Mesenchymal stem cell (in vitro differentiated cells and primary cell): Measurements from ENCODE around the gene AVEN.

ENCODE experiments used
- DNase-seq: peaks from one replicate; pipeline ENCODE4 v3.0.0-alpha.2; 2013
- H2AFZ ChIP-seq: one replicate; pipeline ENCODE4 v1.6.1; 2013; ENCODE audit warnings: low read depth, mild to moderate bottlenecking, control low read depth, inconsistent platforms, low read length, moderate library complexity
- H2AK5ac ChIP-seq: 2 replicates; pipeline ENCODE4 v1.6.1; 2013; ENCODE audit warnings: low read length, moderate library complexity, mild to moderate bottlenecking, inconsistent platforms; ENCODE audit not compliant: severe bottlenecking
- H2BK120ac ChIP-seq: one replicate; pipeline ENCODE4 v1.6.1; 2013; ENCODE audit warnings: low read depth, mild to moderate bottlenecking, inconsistent platforms, low read length, moderate library complexity
- H2BK12ac ChIP-seq, 2 experiments: one replicate each; pipeline ENCODE4 v1.6.1; 2013; ENCODE audit warnings: inconsistent platforms in 2 of 2, low read length in 2 of 2, mild to moderate bottlenecking in 2 of 2, moderate library complexity in 2 of 2, control low read depth in 1 of 2
- H2BK15ac ChIP-seq: one replicate; pipeline ENCODE4 v1.6.1; 2013; ENCODE audit warnings: mild to moderate bottlenecking, low read depth, inconsistent platforms; ENCODE audit not compliant: poor library complexity, severe bottlenecking
- H2BK5ac ChIP-seq: 2 replicates; pipeline ENCODE4 v1.6.1; 2013; ENCODE audit warnings: low read depth, mild to moderate bottlenecking, low read length, control low read depth, inconsistent platforms; ENCODE audit not compliant: poor library complexity, severe bottlenecking
- H3K14ac ChIP-seq, 2 experiments: one replicate each; pipeline ENCODE4 v1.6.1; 2013; ENCODE audit warnings: inconsistent platforms in 2 of 2, low read length in 2 of 2, control low read depth in 1 of 2, mild to moderate bottlenecking in 1 of 2, moderate library complexity in 1 of 2
- H3K18ac ChIP-seq, 2 experiments: one replicate each; pipeline ENCODE4 v1.6.1; 2013; ENCODE audit warnings: inconsistent platforms in 2 of 2, low read length in 2 of 2, control low read depth in 1 of 2, low read depth in 1 of 2, mild to moderate bottlenecking in 1 of 2
- H3K23ac ChIP-seq, 2 experiments: one replicate each; pipeline ENCODE4 v1.6.1; 2013; ENCODE audit warnings: inconsistent platforms in 2 of 2, low read length in 2 of 2, mild to moderate bottlenecking in 2 of 2, moderate library complexity in 2 of 2, control low read depth in 1 of 2
- H3K27ac ChIP-seq: 2 replicates; pipeline ENCODE4 v1.5.1; 2013; ENCODE audit warnings: mild to moderate bottlenecking, moderate library complexity, low read length, control low read depth, inconsistent platforms; ENCODE audit not compliant: poor library complexity, severe bottlenecking
- H3K27me3 ChIP-seq, 2 experiments: 2 replicates each; pipeline versions ENCODE4 v1.6.1 to v1.7.0; 2013; ENCODE audit warnings: low read length in 2 of 2, mild to moderate bottlenecking in 2 of 2, moderate library complexity in 2 of 2, control low read depth in 1 of 2, inconsistent platforms in 1 of 2; ENCODE audit not compliant: control insufficient read depth in 1 of 2, insufficient read depth in 1 of 2
- H3K36me3 ChIP-seq, 2 experiments: 2 replicates each; pipeline versions ENCODE4 v1.6.1 to v1.7.0; 2013; ENCODE audit warnings: low read length in 2 of 2, control low read depth in 1 of 2, inconsistent platforms in 1 of 2, low read depth in 1 of 2, mild to moderate bottlenecking in 1 of 2; ENCODE audit not compliant: insufficient read depth in 2 of 2, control insufficient read depth in 1 of 2
- H3K4ac ChIP-seq, 2 experiments: one replicate each; pipeline ENCODE4 v1.6.1; 2013; ENCODE audit warnings: inconsistent platforms in 2 of 2, low read length in 2 of 2, mild to moderate bottlenecking in 2 of 2, moderate library complexity in 2 of 2, control low read depth in 1 of 2, low read depth in 1 of 2
- H3K4me1 ChIP-seq: 2 replicates; pipeline ENCODE4 v1.6.1; 2013; ENCODE audit warnings: low read depth, low read length, control low read depth; ENCODE audit not compliant: control insufficient read depth, insufficient read depth
- H3K4me2 ChIP-seq: 2 replicates; pipeline ENCODE4 v1.6.1; 2013; ENCODE audit warnings: low read length, mild to moderate bottlenecking, inconsistent platforms; ENCODE audit not compliant: poor library complexity, severe bottlenecking
- H3K4me3 ChIP-seq, 2 experiments: 2 replicates each; pipeline versions ENCODE4 v1.5.1 to v1.7.0; 2013; ENCODE audit warnings: low read length in 2 of 2, mild to moderate bottlenecking in 2 of 2, control low read depth in 1 of 2, low read depth in 1 of 2; ENCODE audit not compliant: insufficient read depth in 1 of 2
- H3K79me1 ChIP-seq: replicated peaks from 2 replicates; pipeline ENCODE4 v1.6.1; 2013; ENCODE audit warnings: mild to moderate bottlenecking, control low read depth, low read length, inconsistent platforms; ENCODE audit not compliant: poor library complexity, severe bottlenecking
- H3K9ac ChIP-seq: 2 replicates; pipeline ENCODE4 v1.7.0; 2013; ENCODE audit warnings: mild to moderate bottlenecking, low read length, moderate library complexity
- H3K9me3 ChIP-seq: 2 replicates; pipeline ENCODE4 v1.7.0; 2013; ENCODE audit warnings: mild to moderate bottlenecking, low read length; ENCODE audit not compliant: control insufficient read depth
- H4K8ac ChIP-seq: one replicate; pipeline ENCODE4 v1.6.1; 2013; ENCODE audit warnings: inconsistent platforms, mild to moderate bottlenecking, low read length, moderate library complexity
- H4K91ac ChIP-seq: one replicate; pipeline ENCODE4 v1.6.1; 2013; ENCODE audit warnings: mild to moderate bottlenecking, low read length, inconsistent platforms
- WGBS: methylation state at CpG from one replicate; pipeline ENCODE4 v1.1.7; 2013; ENCODE audit warnings: mixed read lengths; 5-methylcytosine and 5-hydroxymethylcytosine counted together

The AVEN gene

DNA sequence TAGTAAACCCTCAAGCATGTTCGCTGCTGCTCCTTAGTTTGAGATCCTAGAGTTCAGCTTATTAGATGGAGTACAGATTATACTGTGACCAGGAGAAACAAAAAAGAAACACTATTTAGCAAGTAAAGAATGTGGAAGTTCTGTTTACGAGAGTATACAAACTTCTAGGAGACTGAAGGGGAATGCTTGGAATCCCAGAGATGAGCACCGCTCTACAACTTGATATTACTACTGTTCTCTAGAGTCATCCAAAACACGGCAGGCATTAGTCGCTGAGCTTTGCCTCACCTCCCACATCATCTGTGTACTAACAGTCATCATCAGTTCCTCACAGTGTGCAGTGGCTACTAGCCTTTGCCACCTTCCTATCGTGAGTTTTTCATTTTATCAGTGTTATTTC is 192.1 kb downstream of the AVEN start:
- Histone ChIP-seq H3K27me3 (peaks cover 0 to 2% of the 10 kb centered on the region in 2 experiments), H3K27ac (no peak overlapping the region), H3K23ac (no peak overlapping the region), H3K4me3 (no peak overlapping the region), H3K36me3 (peaks cover 0 to 12% of the 10 kb centered on the region in 2 experiments), H2AFZ (no peak overlapping the region), H3K4me1 (peaks cover 4% of the 10 kb centered on the region), H3K18ac (no peak overlapping the region), H3K9me3 (no peaks in the 10 kb centered on the region), H2AK5ac (no peak overlapping the region), H4K91ac (no peak overlapping the region), H2BK12ac (no peak overlapping the region), H4K8ac (no peak overlapping the region), H3K4me2 (no peak overlapping the region), H3K79me1 (no peaks in the 10 kb centered on the region), H2BK120ac (no peak overlapping the region), H2BK15ac (no peak overlapping the region), H3K14ac (no peak overlapping the region), H3K4ac (no peak overlapping the region), H2BK5ac (no peak overlapping the region), H3K9ac (no peak overlapping the region)
- WGBS: 48% methylated on average over 4 of the region's 6 CpGs
- peak; percentile 25 for DNase-seq

DNA sequence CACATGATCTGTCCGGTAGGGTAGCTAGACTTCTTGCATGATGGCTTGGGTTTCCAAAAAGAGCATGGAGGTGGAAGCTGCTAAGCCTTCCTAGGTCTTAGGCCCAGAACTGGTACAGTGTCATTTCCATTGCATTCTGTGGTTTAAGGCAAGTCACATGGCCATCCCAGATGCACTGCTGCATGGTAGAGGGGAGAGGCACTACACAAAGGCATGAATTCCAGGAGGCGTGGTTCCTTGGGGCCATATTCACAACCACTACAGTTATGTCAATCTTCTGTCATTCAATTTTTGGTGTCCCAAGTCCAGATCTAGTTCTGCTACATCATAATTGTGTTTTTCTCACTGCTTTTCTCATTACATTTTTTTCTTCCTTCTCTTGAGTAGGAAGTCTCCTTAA is 192.9 kb downstream of the AVEN start:
- Histone ChIP-seq H3K18ac (no peak overlapping the region), H3K9me3 (no peaks in the 10 kb centered on the region), H3K27ac (no peak overlapping the region), H2BK120ac (no peak overlapping the region), H3K14ac (peak overlapping the region in 1 of 2 experiments; percentile 78), H2BK5ac (no peak overlapping the region), H3K27me3 (peaks cover 0 to 2% of the 10 kb centered on the region in 2 experiments), H3K79me1 (no peaks in the 10 kb centered on the region), H2AK5ac (no peak overlapping the region), H3K23ac (no peak overlapping the region), H3K4me1 (peaks cover 4% of the 10 kb centered on the region), H3K36me3 (peaks cover 0 to 12% of the 10 kb centered on the region in 2 experiments), H2BK15ac (no peak overlapping the region), H4K8ac (no peak overlapping the region), H3K4me3 (no peak overlapping the region), H4K91ac (no peak overlapping the region), H2BK12ac (no peak overlapping the region), H3K9ac (no peak overlapping the region), H3K4me2 (no peak overlapping the region), H2AFZ (no peak overlapping the region), H3K4ac (no peak overlapping the region)
- no peak for DNase-seq
- WGBS: 94% methylated on average over 2 of the region's 2 CpGs

DNA sequence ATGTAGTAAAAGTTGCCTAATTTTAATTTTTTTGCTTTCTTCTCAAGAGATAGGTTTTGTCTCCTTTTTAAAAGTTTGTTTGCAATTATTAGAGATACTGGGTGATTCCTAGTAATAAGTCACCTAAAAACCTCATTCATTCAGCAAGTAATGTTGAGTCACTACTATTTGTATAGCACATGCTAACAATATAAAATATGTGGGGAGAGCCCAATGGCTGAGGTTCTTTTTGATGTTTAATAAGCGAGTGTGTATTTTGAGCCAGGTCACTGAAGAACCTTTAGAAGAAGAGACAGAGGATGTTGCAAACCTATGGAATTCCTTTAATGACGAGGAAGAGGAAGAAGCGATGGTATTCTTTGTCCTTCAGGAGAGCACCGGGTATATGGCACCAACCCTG is 194.4 kb downstream of the AVEN start:
- H2AK5ac ChIP-seq: no peak overlapping the region
- no peaks in the 10 kb centered on the region for H3K9me3 ChIP-seq
- H3K27me3 ChIP-seq: peaks cover 0 to 2% of the 10 kb centered on the region in 2 experiments
- WGBS: 96% methylated on average over 4 of the region's 4 CpGs
- no peak overlapping the region for H2BK12ac ChIP-seq
- H2BK5ac ChIP-seq: no peak overlapping the region
- no peak overlapping the region for H4K91ac ChIP-seq
- H3K79me1 ChIP-seq: no peaks in the 10 kb centered on the region
- H3K14ac ChIP-seq: no peak overlapping the region
- no peak overlapping the region for H2AFZ ChIP-seq
- peaks cover 0 to 12% of the 10 kb centered on the region in 2 experiments for H3K36me3 ChIP-seq
- no peak for DNase-seq
- H4K8ac ChIP-seq: no peak overlapping the region
- H3K4me1 ChIP-seq: peaks cover 4% of the 10 kb centered on the region
- no peak overlapping the region for H3K27ac ChIP-seq
- no peak overlapping the region for H2BK120ac ChIP-seq
- no peak overlapping the region for H3K4ac ChIP-seq
- H3K9ac ChIP-seq: no peak overlapping the region
- no peak overlapping the region for H3K23ac ChIP-seq
- H3K4me3 ChIP-seq: no peak overlapping the region
- H2BK15ac ChIP-seq: no peak overlapping the region
- no peak overlapping the region for H3K4me2 ChIP-seq
- no peak overlapping the region for H3K18ac ChIP-seq

DNA sequence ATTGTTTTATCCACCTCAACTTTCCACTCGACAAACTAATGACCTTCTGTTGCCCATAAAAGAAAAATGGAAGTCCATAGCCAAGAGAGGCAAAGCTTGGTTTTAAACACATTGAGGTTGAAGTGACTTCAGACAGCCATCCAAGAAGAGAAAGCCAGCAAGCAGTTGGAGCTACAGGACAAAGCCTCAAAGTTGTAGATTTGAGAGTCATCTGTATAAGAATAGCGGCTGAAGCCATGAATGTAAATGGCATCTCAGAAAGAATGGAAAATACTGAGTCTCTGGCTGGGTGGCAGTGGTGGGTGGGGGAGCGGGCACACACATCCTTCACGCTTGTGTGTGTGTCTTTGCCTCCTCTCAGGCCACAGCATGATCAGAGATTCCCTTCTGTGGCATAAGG is 194.8 kb downstream of the AVEN start:
- no peak overlapping the region for H2BK5ac ChIP-seq
- WGBS: 92% methylated on average over 4 of the region's 4 CpGs
- no peak overlapping the region for H3K23ac ChIP-seq
- no peak overlapping the region for H4K8ac ChIP-seq
- no peak overlapping the region for H3K4ac ChIP-seq
- no peak overlapping the region for H3K27ac ChIP-seq
- no peak overlapping the region for H2BK12ac ChIP-seq
- H3K9me3 ChIP-seq: no peaks in the 10 kb centered on the region
- DNase-seq: no peak
- peaks cover 0 to 2% of the 10 kb centered on the region in 2 experiments for H3K27me3 ChIP-seq
- H2AK5ac ChIP-seq: no peak overlapping the region
- H3K4me3 ChIP-seq: no peak overlapping the region
- no peaks in the 10 kb centered on the region for H3K79me1 ChIP-seq
- no peak overlapping the region for H3K18ac ChIP-seq
- H2BK15ac ChIP-seq: no peak overlapping the region
- no peak overlapping the region for H3K9ac ChIP-seq
- peaks cover 0 to 12% of the 10 kb centered on the region in 2 experiments for H3K36me3 ChIP-seq
- no peak overlapping the region for H2AFZ ChIP-seq
- H4K91ac ChIP-seq: no peak overlapping the region
- H2BK120ac ChIP-seq: no peak overlapping the region
- H3K4me2 ChIP-seq: no peak overlapping the region
- H3K4me1 ChIP-seq: peaks cover 4% of the 10 kb centered on the region
- H3K14ac ChIP-seq: no peak overlapping the region
